HK-2 (cell line): Measurements from ENCODE around the gene PCSK2.

Source experiments
- DNase-seq: peaks from one replicate; pipeline ENCODE4 v3.0.0-alpha.2; 2018; ENCODE audit not compliant: unreplicated experiment

PCSK2 gene

GRCh38 chr20:17505636-17506517 is 279.0 kb downstream of the PCSK2 start:
- DNase-seq: no peak

DNA sequence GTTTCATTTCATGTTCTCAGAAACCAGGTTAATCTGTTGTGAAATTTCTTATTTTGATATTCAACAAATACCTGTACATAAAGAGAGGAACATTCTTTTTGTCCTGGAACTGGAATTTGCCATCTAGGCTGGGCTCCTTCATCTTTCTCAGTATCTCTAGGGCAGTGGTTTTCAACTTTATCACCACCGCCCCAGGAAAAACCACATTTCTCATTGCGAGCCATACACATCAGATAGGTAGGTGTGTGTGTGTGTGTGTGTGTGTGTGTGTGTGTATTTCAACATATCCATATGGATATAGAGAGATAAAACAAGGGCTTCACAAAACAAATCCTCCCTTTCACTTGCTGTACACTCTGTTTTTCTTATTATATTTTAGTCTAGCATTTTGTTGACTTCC is 280.2 kb downstream of the PCSK2 start:
- no peak for DNase-seq

- DNase-seq: no peak
These were observed 280.7 kb downstream of the PCSK2 start for GRCh38 chr20:17507531-17507930.

GRCh38 chr20:17508756-17509155 is 281.9 kb downstream of the PCSK2 start:
- DNase-seq: no peak

GRCh38 chr20:17510548-17510947 is 283.7 kb downstream of the PCSK2 start:
- DNase-seq: no peak

GRCh38 chr20:17511401-17511800 is 284.6 kb downstream of the PCSK2 start:
- no peak for DNase-seq

GRCh38 chr20:17513939-17514338 is 287.1 kb downstream of the PCSK2 start:
- no peak for DNase-seq

DNA sequence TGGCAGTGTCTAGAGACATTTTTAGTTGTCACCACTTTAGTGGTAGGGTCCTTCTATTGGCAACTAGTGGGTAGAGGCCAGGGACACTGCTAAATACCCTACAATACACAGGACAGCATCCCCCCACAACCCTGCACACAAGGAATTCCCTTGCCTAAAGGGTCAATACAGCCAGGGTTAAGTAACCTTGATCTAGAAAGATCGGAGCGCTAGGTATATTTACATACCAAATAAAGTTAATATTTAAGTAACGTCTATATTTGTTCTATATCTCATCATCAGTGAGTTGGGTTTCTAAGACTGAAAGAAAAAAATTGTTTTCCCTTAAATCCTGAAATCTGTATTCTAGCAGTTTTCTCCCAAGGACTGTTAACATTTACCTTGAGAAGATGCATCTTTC is 288.2 kb downstream of the PCSK2 start:
- DNase-seq: no peak

DNA sequence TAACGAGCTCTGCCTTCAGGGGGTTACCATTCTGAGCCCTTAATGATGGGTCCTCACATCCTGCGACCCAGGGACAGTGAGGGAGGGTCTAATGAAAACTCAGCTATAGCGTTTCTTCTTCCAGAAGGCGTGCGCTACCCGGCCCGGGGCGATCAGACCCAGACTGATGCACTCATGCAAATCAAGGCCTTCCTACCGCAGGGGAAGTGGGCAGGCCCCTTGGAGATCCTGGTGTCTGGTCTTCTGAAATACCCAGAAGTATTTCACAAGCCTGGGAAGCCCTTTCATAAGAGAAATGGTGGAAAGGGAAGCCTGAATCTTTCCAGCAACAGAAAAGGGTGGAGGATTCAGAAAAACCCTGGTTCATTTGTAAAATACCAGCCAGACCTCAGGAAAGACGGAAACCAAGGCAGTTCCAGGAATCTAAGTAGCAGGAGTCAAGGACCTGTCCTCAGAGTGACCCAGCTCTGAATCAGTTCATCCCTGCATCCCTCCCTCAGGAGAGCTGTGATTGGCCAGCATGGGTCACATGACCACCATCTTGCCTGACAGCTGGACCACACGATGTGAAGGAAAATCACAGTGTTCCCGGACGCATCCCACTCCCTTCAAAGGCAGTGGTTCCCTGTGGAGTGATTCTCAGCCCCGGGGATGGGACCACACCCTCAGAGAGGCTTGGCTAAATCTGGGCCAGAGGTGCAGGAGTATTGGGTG is 291.7 kb downstream of the PCSK2 start:
- no peak for DNase-seq

- DNase-seq: no peak
These were observed 292.9 kb downstream of the PCSK2 start for GRCh38 chr20:17519606-17520285.

DNA sequence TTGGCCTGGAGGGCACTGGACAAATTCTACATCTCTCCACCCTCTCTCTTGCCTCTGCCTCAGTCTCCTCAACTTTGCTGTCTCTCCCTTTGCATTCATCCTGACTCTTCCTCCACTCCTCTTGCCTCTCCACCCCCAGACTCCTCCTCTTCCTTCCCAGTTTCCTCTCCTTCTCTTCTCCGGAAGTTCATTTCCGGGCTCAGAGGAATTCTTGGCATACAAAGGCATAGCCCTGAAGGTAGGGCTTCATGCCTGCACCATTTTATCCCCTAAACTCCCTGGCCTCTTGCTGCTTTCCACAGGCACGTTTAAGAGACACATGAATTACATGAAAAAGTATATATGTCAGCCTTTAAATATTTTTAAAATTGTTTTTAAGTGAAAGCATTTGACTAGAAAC is 293.7 kb downstream of the PCSK2 start:
- DNase-seq: no peak

DNA sequence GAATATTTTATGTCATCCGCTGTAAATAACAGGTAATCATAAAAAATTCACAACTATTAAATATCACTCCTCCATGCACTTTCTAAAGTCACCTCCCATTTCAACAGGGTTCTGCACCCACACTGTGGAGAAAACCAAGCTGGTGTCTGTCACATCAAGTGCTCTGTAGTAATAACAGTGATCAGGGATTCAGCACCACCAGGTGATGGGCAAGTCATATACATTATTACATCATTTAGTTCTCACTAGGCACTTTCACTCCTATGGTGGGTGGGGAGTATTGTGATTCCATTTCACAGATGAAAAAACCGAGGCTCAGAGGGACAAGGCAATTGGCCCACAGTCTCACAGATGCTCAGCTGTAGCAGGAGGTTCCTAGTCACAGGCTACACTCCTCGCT is 295.7 kb downstream of the PCSK2 start:
- no peak for DNase-seq

GRCh38 chr20:17523326-17523725 is 296.5 kb downstream of the PCSK2 start:
- DNase-seq: no peak

GRCh38 chr20:17524560-17524959 is 297.7 kb downstream of the PCSK2 start:
- DNase-seq: no peak

DNA sequence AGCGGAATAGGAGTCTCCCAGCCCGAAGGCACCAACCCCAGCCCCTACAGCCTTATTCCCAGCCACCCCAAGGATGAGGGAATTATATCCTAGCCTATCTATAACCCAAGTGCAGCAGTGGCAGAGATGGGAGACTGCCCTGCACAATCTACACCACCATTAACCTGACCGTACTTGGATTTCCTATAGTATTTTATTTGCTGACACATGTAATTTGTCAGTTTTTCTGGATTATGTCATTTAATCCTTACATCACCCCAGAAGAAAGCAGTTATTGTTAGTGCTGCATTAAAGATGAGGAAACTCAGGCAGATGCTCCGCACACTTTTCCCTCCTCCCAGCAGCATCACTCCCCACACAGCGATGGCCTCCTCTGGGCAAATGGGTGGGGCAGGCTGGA is 298.3 kb downstream of the PCSK2 start:
- no peak for DNase-seq

GRCh38 chr20:17525650-17526049 is 298.8 kb downstream of the PCSK2 start:
- DNase-seq: peak; percentile 17

- DNase-seq: no peak
These were observed 302.7 kb downstream of the PCSK2 start for GRCh38 chr20:17529586-17529985.

GRCh38 chr20:17530153-17530552 is 303.3 kb downstream of the PCSK2 start:
- no peak for DNase-seq

DNA sequence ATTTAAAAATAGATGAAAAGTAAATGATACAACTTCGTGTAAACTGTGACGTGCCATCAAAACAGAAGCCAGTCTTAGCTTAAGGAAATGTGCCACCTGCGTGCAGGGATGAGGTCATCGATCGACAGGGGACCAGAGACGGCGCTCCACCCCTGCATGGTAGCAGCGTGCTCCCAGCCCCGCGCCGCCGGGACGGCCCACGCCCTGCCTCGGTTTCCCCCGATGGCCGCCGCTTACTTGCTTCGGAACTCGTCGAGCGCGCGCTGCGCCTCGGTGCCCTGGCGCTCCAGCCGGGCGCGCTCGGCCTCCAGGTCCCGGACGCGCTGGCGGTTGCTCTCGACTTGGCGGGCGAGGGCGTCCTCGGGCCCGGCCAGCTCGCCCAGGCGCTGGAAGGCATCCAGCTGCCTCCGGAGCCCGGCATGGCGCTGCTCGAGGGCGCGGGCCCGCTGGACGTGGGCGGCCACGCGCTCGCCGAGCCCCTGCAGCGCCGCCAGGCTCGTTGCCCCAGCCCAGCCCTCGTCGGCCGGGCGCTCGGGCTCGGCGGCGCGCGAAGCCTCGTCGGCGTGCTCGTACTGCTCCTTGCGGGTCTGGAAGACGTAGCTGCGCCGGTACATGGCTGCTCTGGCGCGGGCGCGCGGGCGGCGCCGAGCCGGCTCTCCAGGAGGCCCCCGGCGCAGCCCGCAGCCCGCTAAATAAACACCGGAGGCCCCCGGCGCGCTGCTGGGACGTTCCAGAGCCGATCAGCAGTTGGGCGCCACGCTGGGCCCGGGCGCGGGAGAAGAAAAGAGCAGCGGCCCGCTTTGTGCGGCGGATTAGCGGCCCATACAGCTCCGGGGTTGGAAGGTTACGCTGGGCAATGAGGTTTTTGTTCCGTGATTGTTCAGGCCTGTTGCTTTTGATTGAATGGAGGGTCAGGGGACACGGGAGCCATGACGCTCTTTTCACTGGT is 304.1 kb downstream of the PCSK2 start, which contains the start of gene BFSP1:
BFSP1 (minus strand) TSS at position 664 of the 949 bp plus-strand sequence; CDS start at position 614, 50 bp downstream.
- peak; percentile 73 for DNase-seq

DNA sequence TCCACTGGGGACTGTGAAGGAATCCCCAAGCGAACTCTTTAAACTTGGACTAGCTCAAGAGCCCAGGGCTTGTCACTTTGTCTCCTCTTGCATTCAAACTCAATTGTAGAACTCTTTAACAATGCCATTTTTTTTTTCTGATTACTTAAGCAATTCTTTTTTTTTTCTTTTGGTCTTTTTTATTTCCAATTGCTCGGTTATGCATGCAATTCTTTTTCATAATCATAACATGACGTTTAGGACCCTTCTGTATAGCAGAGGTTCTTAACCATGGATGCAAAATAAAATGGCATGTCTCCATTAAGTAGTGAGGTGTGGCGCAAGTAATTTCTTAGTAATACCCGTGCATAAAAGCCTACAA is 304.8 kb downstream of the PCSK2 start:
- DNase-seq: no peak

DNA sequence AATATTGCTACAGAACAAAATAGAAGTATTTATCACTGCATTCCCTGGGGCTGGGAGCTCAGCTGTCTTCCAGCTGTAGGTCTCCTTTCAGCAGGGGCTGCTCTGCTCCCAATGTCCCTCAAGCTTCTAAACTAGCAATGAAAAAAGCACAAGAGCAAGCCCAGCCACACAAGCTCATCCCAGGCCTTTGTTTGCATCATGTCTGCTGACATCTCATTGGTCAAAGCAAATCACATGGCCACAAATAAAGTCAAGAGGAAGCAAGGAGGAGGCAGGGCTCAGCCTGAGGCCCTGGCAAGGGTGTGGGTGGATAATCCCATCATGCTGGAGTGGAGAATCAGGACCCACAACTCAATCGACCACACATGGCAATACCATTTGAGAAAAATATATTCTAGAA is 306.6 kb downstream of the PCSK2 start:
- DNase-seq: no peak
